ENCODE results near the gene BEND6.

BEND6 gene

GRCh38 chr6:56965126-56965525, 10.2 kb downstream of the BEND6 start:
- no peak for TF ChIP-seq CTCF (IDR thresholded peaks at IDR 0.05; ENCODE audit: low read depth, low read length, missing control alignments)
- DNase-seq = no peak
- Histone ChIP-seq H3K36me3 (replicated peaks) (no peaks in the 10 kb centered on the region), H3K27me3 (replicated peaks) (no peaks in the 10 kb centered on the region), H3K4me3 (ENCODE audit: low read depth, low read length) (no peak overlapping the region), H3K27ac (no peak overlapping the region)
- in situ Hi-C loops (cut with HindIII; ENCODE audit: low pct_ligation_motif_present, low sequenced_read_pairs) = no loop called here

GRCh38 chr6:56970849-56971248, 15.9 kb downstream of the BEND6 start:
- no peak for DNase-seq
- no peaks in the 10 kb centered on the region for H3K27me3 ChIP-seq (replicated peaks)
- no peak overlapping the region for H3K27ac ChIP-seq
- H3K4me3 ChIP-seq (ENCODE audit: low read depth, low read length) = no peak overlapping the region
- no peak for TF ChIP-seq CTCF (IDR thresholded peaks at IDR 0.05; ENCODE audit: low read depth, low read length, missing control alignments)
- no peaks in the 10 kb centered on the region for H3K36me3 ChIP-seq (replicated peaks)
- in situ Hi-C loops (cut with HindIII; ENCODE audit: low pct_ligation_motif_present, low sequenced_read_pairs) = no loop called here

- in situ Hi-C loops (cut with HindIII; ENCODE audit: low pct_ligation_motif_present, low sequenced_read_pairs) = no loop called here
- DNase-seq = no peak
- H3K27me3 ChIP-seq (replicated peaks) = no peaks in the 10 kb centered on the region
- H3K36me3 ChIP-seq (replicated peaks) = no peaks in the 10 kb centered on the region
- no peak overlapping the region for H3K27ac ChIP-seq
- no peak for TF ChIP-seq CTCF (IDR thresholded peaks at IDR 0.05; ENCODE audit: low read depth, low read length, missing control alignments)
- no peak overlapping the region for H3K4me3 ChIP-seq (ENCODE audit: low read depth, low read length)
Observed at GRCh38 chr6:56977192-56977591, 22.3 kb downstream of the BEND6 start.

GRCh38 chr6:56978530-56978929, 23.6 kb downstream of the BEND6 start:
- H3K36me3 ChIP-seq (replicated peaks) = no peaks in the 10 kb centered on the region
- no peaks in the 10 kb centered on the region for H3K27me3 ChIP-seq (replicated peaks)
- H3K27ac ChIP-seq = no peak overlapping the region
- no peak overlapping the region for H3K4me3 ChIP-seq (ENCODE audit: low read depth, low read length)
- TF ChIP-seq CTCF (IDR thresholded peaks at IDR 0.05; ENCODE audit: low read depth, low read length, missing control alignments) = no peak
- DNase-seq = no peak
- in situ Hi-C loops (cut with HindIII; ENCODE audit: low pct_ligation_motif_present, low sequenced_read_pairs) = no loop called here

GRCh38 chr6:56984361-56984760, 29.5 kb downstream of the BEND6 start:
- H3K36me3 ChIP-seq (replicated peaks) = no peaks in the 10 kb centered on the region
- H3K4me3 ChIP-seq (ENCODE audit: low read depth, low read length) = no peak overlapping the region
- H3K27me3 ChIP-seq (replicated peaks) = no peaks in the 10 kb centered on the region
- H3K27ac ChIP-seq = no peak overlapping the region
- in situ Hi-C loops (cut with HindIII; ENCODE audit: low pct_ligation_motif_present, low sequenced_read_pairs) = no loop called here
- no peak for TF ChIP-seq CTCF (IDR thresholded peaks at IDR 0.05; ENCODE audit: low read depth, low read length, missing control alignments)
- DNase-seq = no peak

- Histone ChIP-seq H3K36me3 (replicated peaks) (no peaks in the 10 kb centered on the region), H3K4me3 (ENCODE audit: low read depth, low read length) (no peak overlapping the region), H3K27ac (no peak overlapping the region), H3K27me3 (replicated peaks) (no peaks in the 10 kb centered on the region)
- no peak for TF ChIP-seq CTCF (IDR thresholded peaks at IDR 0.05; ENCODE audit: low read depth, low read length, missing control alignments)
- DNase-seq = no peak
- in situ Hi-C loops (cut with HindIII; ENCODE audit: low pct_ligation_motif_present, low sequenced_read_pairs) = no loop called here
Observed at GRCh38 chr6:56984884-56985283, 30.0 kb downstream of the BEND6 start.

Measured in brain microvascular endothelial cell (primary cell).